Heart right ventricle (tissue), 16 donors: ENCODE results near the gene IER5. TPM values are rescaled to one million over a fixed set of nuclear protein-coding genes. Genes with fewer than 3 reads are reported as not detected.

Experiments used
- ATAC-seq, 8 donors: fragments of 200-7000 bp; cut with Tn5 transposase; one replicate each; pipeline ENCODE4 v1.9.1; 2020; ENCODE audit warnings: mild to moderate bottlenecking in 8 of 8, moderate library complexity in 8 of 8, moderate number of reproducible peaks in 1 of 8
- DNase-seq, 2 donors: peaks; one replicate each; pipeline ENCODE4 v3.0.0-alpha.2; 2020
- H3K27ac ChIP-seq, 10 donors: fragments of 200-600 bp; sonication (generic) in 2 of 10; one replicate each; pipeline versions ENCODE4 v1.5.0 to v1.8.0; 2020 to 2022; ENCODE audit warnings: mild to moderate bottlenecking in 3 of 10
- H3K27me3 ChIP-seq, 7 donors: fragments of 200-600 bp; one replicate each; pipeline ENCODE4 v1.8.0; 2021 to 2022; ENCODE audit warnings: mild to moderate bottlenecking in 2 of 7
- H3K36me3 ChIP-seq, 9 donors: fragments of 200-600 bp; sonication (generic) in 1 of 9; one replicate each; pipeline versions ENCODE4 v1.5.0 to v1.8.0; 2020 to 2022; ENCODE audit warnings: mild to moderate bottlenecking in 2 of 9
- H3K4me1 ChIP-seq, 9 donors: fragments of 200-600 bp; sonication (generic) in 1 of 9; one replicate each; pipeline versions ENCODE4 v1.5.0 to v1.8.0; 2020 to 2022; ENCODE audit warnings: mild to moderate bottlenecking in 4 of 9
- H3K4me3 ChIP-seq, 10 donors: fragments of 200-600 bp; sonication (generic) in 2 of 10; one replicate each; pipeline versions ENCODE4 v1.5.0 to v1.8.0; 2020 to 2022; ENCODE audit warnings: mild to moderate bottlenecking in 7 of 10, moderate library complexity in 2 of 10
- H3K9me3 ChIP-seq, 11 donors: fragments of 200-600 bp in 10 of 11; sonication (generic) in 2 of 11; one replicate each; pipeline versions ENCODE4 v1.5.0 to v1.8.0; 2013 to 2022; ENCODE audit warnings: mild to moderate bottlenecking in 2 of 11, control low read depth in 1 of 11, moderate library complexity in 1 of 11
- CTCF ChIP-seq, 9 donors: fragments of 200-600 bp; sonication (generic) in 2 of 9; IDR thresholded peaks; one replicate each; pipeline versions ENCODE4 v1.5.0 to v1.8.0; 2021 to 2022; ENCODE audit warnings: antibody characterized with exemption in 9 of 9, mild to moderate bottlenecking in 5 of 9, moderate library complexity in 1 of 9
- WGBS, 2 donors: extraction: QIAGEN DNeasy Blood & Tissue Kit; methylation state at CpG; one replicate each; pipeline ENCODE4 v1.1.7; 2013; ENCODE audit warnings: inconsistent platforms in 1 of 2; 5-methylcytosine and 5-hydroxymethylcytosine counted together
- intact Hi-C, 10 donors: fragments of 100-400 bp; cut with DNase I; formaldehyde crosslinking; loops; one replicate each; pipeline versions ENCODE4 v1.11.1 to v1.14.2; 2022
- polyA plus RNA-seq, 2 donors: library from polyadenylated mRNA; stranded (reverse); fragments of 200-250 nt; gene quantifications; one replicate each; pipeline ENCODE4 v1.2.3, GENCODE V29; 2013
- total RNA-seq, 10 donors: library from RNA; stranded (reverse); fragmentation: NEBNext Ultra II Directional in 3 of 10; extraction: Animal tissue kit (Norgen Biotek cat#: 25700) in 3 of 10; gene quantifications; one replicate each; pipeline versions ENCODE4 v1.2.1 to v1.2.4, GENCODE V29; 2021 to 2023
- donor health status: Arrhythmogenic right ventricular cardiomyopathy.
- donor health status: ischemic (EF 13 %, LVEDD 7.1; RV severe dilation, severe dysfunction).
- donor health status: healthy with polysubstance abuse.
- donor health status: DM: no; HTN: yes; CAD: no.
- donor health status: DM: no; HTN: no; CAD: no.
- donor health status: ischemic (EF 25% LVEDD 6.9; RV normal size, moderate dysfunction).
- donor health status: ischemic (EF 25% LVEDD 5.7; RV mildly dilated, moderate dysfunction).
- donor health status: healthy.
- donor health status: DM: yes; HTN: yes; CAD: no.
- donor health status: Ischemic cardiomyopathy.
- donor health status: ischemic (EF 35%, LVEDD 5.7; RV mildly dilated, moderate dysfunction).
- donor health status: nonischemic (EF 11% LVEDD 7.7; RV severe dilation, severe dysfunction).
- donor health status: DM: yes; HTN: yes; CAD: no.
- donor health status: PGD.
- donor health status: ischemic (EF 29% LVEDD 5.4; RV normal size, mild dysfunction).
- donor health status: nonischemic (EF 23%, LVEDD 6.1; RV moderate dilation, normal function).

The IER5 gene
- total and polyA plus RNA-seq, 12 donors, result 10.7 to 87.5 (median 18.7) TPM

GRCh38 chr1:181077576-181078242 lies 10.8 kb upstream of the IER5 start:
- intact Hi-C loops, result loop anchor here in 1 of 10 donors (5.0 kb wide), 1 partner anchor 35 kb away; no protein-coding TSS in a partner anchor
- no peak overlapping the region for H3K4me3 ChIP-seq
- no peak overlapping the region for H3K27ac ChIP-seq
- no peaks in the 10 kb centered on the region for H3K9me3 ChIP-seq
- peaks cover 0 to 13% (median 5%) of the 10 kb centered on the region in 9 donors for H3K4me1 ChIP-seq
- WGBS, 2 donors, result 52 to 63% methylated on average over 7 of the region's 7 CpGs
- TF ChIP-seq CTCF (IDR thresholded peaks at IDR 0.05), result no peak
- H3K36me3 ChIP-seq, result no peaks in the 10 kb centered on the region
- no peak for ATAC-seq
- no peaks in the 10 kb centered on the region for H3K27me3 ChIP-seq
- DNase-seq, result no peak

GRCh38 chr1:181079382-181079781 lies 9.1 kb upstream of the IER5 start:
- Histone ChIP-seq H3K4me1 (peaks cover 0 to 13% (median 4%) of the 10 kb centered on the region in 9 donors), H3K27me3 (no peaks in the 10 kb centered on the region), H3K4me3 (no peak overlapping the region), H3K27ac (no peak overlapping the region), H3K9me3 (no peaks in the 10 kb centered on the region), H3K36me3 (no peaks in the 10 kb centered on the region)
- no peak for DNase-seq
- no peak for TF ChIP-seq CTCF (IDR thresholded peaks at IDR 0.05)
- intact Hi-C loops, result loop anchor here in 1 of 10 donors (5.0 kb wide), 1 partner anchor 37 kb away; no protein-coding TSS in a partner anchor
- no peak for ATAC-seq
- 82 to 90% methylated on average over 2 of the region's 2 CpGs for WGBS, 2 donors

- H3K9me3 ChIP-seq, result no peaks in the 10 kb centered on the region
- no peaks in the 10 kb centered on the region for H3K27me3 ChIP-seq
- peaks cover 0 to 16% (median 6%) of the 10 kb centered on the region in 9 donors for H3K4me1 ChIP-seq
- H3K27ac ChIP-seq, result no peak overlapping the region
- TF ChIP-seq CTCF (IDR thresholded peaks at IDR 0.05), result no peak
- no peak for ATAC-seq
- 67 to 78% methylated on average over 4 of the region's 4 CpGs for whole genome bisulfite sequencing, 2 donors
- intact Hi-C loops, result loop anchor here in 2 of 10 donors (5.0 to 10.0 kb wide), 2 partner anchors 38 to 45 kb away; partner anchors contain the start of gene MR1 (in 1 of the 2)
- no peak for DNase-seq
- no peak overlapping the region for H3K4me3 ChIP-seq
- no peaks in the 10 kb centered on the region for H3K36me3 ChIP-seq
These were observed 8.6 kb upstream of the IER5 start for GRCh38 chr1:181079920-181080319.

- no peak for TF ChIP-seq CTCF (IDR thresholded peaks at IDR 0.05)
- DNase-seq (no peak), ATAC-seq (no peak)
- no peaks in the 10 kb centered on the region for H3K36me3 ChIP-seq
- 92 to 93% methylated on average over 4 of the region's 4 CpGs for WGBS, 2 donors
- H3K4me3 ChIP-seq, result no peak overlapping the region
- no peaks in the 10 kb centered on the region for H3K9me3 ChIP-seq
- no peak overlapping the region for H3K27ac ChIP-seq
- intact Hi-C loops, result loop anchor here in 1 of 10 donors (10.0 kb wide), 1 partner anchor 46 kb away; the partner anchor contains the start of gene MR1
- no peaks in the 10 kb centered on the region for H3K27me3 ChIP-seq
- H3K4me1 ChIP-seq, result peaks cover 0 to 16% (median 6%) of the 10 kb centered on the region in 9 donors
These were observed 7.9 kb upstream of the IER5 start for GRCh38 chr1:181080556-181080955.
